ENCODE results near the gene RAD51B.

The RAD51B gene

DNA sequence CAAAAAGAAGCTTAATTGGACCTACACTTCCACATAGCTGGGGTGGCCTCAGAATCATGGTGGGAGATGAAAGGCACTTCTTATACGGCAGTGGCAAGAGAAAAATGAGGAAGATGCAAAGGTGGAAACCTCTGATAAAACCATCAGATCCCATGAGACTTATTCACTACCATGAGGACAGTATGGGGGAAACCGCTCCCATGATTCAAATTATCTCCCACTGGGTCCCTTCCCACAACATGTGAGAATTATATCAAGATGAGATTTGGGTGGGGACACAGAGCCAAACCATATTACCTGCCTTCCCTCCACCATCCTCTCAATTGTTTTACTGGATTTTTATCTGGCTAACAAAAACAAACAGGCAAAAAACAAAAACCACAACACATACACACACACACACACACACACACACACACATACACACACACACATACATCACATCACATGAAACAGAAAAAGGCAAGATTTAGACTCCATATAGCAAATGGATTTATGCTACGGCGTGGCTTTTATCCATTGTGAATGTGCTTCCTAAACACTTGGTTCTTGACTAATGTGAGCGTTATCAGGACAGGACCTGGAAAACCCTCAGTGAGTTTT is 906.6 kb downstream of the RAD51B start:
- FAIRE-seq: no peak

DNA sequence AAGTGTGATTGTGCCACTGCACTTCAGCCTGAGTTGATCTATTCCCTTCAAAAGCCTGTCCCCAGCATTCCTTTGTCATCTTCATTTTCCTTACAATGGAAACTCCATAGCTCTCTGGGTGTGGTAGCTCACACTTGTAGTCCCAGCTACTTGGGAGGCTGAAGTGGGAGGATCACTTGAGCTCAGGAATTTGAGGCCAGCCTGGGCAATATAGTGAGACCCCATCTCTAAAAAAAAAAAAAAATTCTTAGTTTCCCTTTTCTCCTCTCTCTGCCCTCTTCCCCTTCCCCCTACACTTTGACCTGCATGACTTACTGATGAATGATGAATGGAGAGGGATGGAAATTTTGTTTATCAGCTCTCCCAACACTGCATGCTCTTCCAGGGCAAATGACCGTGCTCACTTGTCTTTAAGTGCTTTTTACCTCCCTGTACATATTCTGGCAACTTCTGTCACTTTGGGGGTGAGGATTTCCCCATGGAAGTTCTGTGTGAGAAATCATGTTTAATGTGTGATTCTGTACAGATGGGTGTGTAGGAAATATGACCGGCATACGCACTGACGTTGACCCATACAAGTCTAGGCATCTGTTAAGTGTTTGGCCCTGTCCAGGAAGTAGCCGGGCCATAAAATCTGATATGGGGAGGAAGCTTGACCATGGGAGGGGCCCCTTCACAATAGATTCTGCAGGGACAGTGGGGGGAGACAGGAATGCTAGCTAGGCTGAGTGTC is 907.9 kb downstream of the RAD51B start:
- FAIRE-seq: no peak

DNA sequence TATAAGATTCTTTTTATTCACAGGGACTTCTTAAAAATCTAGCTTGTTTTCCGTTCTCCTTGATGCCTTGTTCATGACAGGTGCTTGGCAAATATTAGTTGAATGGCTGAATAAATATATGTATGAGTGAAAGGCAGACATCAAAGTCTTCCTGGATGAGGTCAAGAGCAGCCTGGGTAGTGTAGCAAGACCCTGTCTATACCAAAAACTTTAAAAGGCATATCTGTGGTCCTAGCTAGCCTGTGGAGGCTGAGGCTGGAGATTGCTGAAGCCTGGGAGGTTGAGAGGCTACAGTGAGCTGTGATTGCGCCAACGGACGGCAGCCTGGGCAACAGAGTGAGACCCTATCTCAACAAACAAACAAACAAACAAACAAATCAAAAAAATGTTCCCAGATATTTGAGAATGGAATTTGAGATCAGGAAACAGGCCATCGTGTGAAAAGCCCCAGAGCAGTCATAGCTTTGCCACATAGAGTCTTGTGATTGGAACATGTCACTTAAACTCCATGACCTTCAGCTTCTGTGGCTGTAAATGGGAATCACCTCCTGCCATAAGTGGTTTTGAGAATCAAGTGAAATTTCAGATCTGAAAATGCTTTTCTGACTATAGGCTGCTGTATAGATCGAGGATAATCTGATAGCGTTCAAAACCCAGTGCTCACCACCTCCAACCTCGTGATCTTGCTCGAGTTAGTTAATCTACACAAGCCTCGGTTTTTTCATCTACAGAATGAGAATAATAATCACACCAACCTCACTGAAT is 908.9 kb downstream of the RAD51B start:
- FAIRE-seq: no peak

DNA sequence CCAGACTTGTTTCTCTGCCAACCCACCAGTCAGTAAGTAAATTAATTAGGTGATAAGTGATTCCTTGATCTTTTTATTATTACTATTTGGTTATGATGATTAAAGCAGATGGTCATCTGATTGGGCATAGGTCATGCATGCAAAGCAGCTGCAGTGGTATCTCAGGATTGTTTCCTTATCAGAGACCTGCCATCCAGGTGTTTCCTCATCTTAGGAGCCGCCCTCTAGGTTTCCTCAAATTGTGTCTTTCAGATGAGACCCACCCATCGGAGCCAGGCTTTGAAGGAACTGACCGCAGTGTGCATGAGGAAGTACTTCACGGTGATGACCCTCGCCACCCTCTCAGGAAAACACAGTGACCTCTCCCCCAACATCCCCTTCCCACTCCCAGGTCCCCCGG is 910.0 kb downstream of the RAD51B start:
- no peak for FAIRE-seq

DNA sequence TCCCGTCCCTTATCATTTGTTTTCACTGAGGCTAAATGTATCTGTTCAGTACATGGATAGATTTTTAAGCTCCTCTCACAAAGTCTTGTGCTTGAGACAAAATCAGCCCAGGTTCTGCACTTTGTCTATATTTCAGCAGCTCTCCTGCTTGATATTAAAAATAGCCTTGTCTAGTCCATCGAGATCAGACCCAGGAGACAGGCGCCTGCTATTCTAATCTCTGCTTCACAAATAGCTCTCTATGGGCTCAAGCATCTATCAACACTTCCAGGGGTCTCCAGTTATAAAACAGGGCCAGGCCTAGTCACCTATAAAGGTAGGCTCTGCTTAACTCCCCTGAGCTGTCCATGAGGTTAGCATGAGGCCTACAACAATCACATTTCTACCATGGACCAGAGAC is 910.8 kb downstream of the RAD51B start:
- FAIRE-seq: no peak

DNA sequence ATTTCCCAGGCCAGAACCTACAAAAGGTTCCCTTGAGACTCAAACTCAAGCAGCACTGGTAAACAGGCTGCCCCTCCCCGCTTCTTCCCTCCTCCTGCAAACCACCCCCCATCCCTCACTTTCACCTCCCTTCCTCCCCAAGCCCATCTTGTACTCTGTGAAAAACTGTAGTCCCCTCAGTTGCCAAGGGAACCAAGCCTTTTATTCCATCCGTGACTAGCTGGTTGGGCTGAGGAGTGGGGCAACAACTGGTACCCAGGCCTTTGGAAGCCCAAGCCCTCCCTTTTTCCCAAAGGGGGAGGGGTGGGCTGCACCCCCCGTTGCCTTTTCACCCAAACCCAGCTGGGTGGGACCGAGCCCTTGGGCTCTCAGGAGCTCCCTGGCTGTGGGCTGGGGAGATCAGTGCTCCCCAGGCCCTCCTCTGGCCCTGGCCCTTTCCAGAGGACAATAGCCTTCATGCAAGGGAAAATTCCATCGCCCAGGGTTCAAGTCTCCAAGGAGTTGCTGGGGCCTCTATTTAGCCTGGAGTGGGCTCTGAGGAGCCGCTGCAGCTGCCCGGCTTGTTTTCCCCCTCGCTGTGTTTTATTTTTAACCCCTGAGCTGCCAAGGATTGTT is 911.3 kb downstream of the RAD51B start:
- no peak for FAIRE-seq

DNA sequence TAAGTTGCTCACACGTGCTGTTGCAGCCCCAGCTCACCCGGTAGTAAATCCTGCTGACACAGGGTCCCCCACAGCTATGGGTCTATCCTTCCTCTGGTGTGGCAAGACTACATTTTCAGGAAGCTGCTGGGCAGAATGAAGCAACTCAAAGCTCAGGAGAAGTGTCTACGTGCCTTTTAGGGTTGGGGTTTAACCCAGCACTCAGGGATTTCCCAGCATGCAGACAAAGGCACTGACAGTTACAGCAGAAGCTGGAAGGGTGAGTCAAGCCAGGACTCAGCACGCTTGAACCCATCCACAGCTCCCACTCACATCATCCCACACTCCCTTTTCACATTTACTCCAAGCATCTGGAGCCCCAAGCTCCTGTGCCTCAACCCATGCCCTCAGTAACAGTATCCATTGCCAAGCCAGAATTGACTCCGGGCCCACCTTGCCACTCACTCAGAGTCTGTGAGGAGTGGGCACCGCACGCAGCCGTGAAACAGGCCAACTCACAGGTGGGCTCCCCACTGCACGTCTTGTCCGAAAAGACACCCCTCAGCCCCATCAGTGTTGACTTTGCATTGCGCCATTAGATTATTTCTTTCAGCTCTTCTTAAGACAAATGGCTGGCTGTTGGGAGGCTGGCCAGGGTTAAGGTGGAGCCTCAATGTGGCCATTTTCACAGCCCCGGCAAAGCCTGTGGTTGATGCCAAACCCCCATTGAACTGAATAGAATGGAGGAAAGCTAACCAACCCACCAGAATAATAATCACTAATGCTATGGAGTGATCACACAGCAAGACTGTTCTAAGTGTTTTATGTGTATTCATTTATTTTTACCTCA is 913.7 kb downstream of the RAD51B start:
- FAIRE-seq: no peak

DNA sequence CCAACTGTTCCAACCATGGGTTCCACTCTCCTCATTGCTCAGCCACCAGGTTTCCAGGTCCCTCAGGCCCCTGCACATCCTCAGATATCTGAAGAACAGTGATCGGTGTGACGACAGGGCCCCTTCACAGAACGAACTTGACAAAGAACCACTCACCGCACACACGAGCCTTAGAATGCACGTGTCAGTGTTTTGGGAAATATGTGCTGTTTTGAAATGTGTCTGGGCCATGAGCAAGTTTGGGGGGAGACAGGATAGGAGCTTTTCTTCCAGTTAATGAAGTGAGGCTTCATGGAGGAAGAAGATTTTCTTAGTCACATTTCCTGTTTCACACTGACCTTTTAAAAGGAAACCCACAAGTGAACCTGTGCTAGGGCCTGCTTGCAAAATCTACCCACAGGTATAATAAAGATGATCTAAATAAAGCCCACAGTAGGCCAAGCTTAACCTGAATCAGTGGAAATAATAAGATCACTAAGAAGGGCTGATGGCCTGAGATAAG is 914.7 kb downstream of the RAD51B start:
- FAIRE-seq: no peak

DNA sequence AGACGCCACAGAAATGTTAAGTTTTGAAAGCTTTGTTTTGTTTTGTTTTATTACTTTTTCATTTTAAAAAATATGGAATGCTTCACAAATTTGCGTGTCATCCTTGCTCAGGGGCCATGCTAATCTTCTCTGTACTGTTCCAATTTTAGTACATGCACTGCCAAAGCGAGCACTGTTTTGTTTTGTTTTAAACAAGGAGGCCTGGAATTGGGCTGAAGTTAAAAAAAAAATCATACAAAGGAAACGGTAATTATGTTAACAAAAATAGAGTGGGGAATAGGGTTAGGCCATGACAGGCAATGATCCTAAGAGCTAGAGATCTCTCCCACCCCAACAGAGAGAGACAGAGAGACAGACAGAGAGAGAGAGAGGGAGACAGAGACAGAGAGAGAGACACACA is 916.3 kb downstream of the RAD51B start:
- no peak for FAIRE-seq

DNA sequence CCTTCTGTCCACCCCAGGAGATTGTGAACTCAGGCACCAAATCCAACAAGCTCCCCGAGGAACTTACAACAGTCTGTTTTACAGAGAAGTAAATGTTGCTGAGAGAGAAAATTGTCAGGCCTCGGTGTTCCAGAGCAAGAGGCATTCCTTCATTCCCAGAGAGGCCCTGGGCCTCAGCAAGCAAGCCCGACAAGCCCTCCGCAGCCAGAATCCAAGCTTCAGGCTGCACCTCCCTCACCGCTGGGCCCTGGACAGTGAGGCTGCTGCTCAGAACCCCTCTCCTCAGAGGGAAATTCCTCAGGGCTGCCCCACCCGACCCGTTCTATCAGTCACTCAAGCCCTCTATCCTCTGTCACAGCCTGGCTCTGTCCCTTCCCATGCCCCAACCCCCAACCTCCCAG is 916.9 kb downstream of the RAD51B start:
- FAIRE-seq: no peak

DNA sequence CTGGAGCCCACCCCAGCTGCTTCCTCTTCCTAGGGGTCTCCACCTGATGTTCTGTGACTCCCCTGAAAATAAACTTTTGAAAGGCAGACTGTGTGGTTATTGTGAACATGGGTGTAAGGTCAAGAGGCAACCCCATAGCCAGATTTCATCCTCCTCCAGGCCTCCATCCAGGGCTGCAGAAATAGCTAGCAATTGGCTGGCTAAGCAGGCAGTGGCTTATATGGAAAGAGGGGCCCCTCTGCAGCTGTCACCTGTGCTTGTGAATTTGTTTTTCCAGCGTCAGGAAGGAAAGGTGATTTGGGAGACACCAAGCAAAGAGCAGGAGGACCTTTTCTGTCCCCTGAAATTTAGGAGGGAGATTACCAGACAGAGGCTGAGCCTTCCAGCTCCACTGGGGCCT is 917.5 kb downstream of the RAD51B start:
- FAIRE-seq: no peak

DNA sequence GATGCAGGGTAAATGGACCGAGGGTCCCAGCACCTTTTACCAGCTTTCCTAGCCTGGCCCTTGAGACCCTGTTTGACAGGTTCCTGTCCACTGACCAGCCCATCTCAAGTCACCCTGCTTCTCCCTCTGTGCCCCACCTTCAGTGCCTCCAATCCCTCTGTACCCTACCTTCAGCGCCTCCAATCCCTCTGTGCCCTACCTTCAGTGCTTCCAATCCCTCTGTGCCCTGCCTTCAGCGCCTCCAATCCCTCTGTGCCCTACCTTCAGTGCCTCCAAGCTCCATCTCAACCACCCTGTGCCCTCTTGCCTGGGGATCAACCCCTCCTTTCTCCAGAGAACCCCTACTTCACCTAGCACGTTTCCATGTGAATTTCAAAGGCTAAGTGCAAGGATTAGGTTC is 919.0 kb downstream of the RAD51B start:
- no peak for FAIRE-seq

DNA sequence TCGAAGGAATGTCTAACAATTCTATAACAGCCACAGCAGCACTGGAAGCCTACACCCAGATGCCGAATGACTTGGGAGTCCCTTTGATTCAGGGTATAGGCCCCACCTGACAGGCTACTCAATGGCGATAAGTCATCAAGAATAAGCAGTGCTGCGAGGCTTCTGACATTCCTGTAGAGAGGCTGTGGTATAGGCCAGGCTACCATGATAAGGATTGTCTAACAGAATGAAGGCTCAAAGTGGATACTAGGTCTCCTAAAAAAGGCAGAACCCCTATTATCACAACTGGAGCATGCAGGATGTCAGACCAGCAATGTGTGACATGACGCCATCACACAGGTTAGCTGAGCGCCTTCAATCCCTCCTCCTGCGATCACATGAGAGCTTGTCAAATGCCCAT is 920.1 kb downstream of the RAD51B start:
- no peak for FAIRE-seq

DNA sequence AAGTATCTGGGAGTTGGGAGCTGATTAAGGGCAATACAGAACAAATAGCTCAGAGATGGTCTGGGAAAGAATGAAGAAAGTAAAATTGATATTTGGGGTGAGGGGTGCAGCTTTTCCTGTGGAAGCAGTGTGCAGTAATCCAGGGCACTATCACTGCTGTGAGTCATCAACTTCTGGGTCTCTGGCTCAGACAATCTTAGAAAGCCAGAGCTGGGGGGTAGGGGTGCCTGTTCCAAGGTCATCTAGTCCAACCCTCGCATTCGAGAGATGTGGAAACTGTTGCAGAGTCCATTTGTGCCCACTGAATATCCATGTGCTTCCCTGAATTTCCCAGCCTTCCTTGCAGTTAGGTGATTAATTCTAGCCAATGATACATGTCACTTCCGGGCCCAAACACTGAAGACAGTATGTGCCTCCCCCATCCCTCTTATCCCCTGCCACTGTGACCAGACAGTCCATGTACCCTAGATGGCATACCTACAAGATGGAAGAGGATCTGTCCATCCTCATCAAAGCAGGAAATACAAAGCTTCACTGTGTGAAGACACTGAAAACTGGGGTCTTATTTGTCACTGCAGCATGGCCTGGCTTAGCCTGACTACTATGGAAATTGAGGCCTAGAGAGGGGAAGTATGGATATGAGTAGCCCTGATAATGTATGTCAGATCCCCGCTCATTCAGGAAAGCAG is 921.4 kb downstream of the RAD51B start:
- FAIRE-seq: no peak

DNA sequence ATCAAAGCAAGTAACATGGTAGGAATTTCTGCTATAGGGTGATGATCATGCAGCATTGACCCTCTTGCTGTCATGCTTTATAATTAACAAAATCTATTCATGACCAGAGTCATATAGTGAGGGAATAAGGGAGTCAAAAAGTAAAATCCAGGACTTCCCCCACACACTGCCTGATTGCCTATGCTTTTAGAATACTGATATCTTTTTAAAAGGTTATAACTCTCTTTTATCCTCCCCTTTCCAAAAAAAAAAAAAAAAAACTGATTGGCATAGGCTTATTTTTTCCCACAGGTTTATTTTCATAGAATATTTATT is 921.9 kb downstream of the RAD51B start:
- no peak for FAIRE-seq

DNA sequence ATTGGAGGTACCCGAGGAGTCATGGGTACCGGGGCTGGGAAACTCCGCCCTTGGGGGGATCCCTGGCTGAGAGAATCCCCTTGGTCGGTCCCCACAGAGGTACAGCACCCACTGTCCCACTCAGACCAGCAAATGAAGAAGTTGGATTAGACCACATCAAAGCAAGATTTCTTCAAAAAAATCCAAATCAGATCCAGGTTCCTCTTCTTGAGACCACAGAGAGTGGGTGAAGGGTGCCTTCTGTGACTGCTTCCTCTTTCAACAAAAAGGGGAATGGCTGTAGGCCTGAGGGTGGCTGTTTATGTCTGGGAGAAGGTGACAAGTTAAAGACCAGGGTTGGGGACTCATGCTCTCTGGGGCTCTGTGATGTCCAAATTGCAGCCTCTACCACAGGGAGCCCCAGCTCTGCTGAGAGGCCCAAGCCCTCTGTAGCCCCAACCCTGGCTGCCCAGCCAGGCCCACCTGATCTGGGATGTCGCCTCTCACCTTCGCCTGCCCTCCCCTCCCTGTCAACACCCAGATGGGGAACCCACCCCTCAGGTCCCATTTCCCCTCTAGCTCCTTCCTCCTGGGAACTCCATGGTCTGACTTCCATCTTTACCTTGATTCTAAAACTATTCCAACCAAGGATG is 922.4 kb downstream of the RAD51B start:
- FAIRE-seq: no peak

DNA sequence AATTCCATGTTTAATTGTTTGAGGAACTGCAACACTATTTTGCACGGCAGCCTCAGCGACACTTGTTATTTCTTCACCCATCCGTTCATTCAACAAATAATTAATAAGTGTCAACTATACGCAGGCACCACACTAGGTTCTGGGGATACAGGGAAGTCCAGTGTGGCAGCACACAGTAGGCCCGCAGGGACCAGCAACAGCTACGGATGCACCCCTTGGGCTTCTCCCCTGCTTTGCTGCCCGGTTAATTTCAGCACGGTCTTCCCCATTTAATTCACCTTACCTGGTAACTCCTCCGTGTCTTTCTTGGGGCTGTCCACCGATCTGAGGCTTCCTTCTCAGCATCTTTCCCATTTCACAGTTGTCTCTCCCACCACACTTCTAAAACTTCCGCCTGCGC is 925.0 kb downstream of the RAD51B start:
- no peak for FAIRE-seq

DNA sequence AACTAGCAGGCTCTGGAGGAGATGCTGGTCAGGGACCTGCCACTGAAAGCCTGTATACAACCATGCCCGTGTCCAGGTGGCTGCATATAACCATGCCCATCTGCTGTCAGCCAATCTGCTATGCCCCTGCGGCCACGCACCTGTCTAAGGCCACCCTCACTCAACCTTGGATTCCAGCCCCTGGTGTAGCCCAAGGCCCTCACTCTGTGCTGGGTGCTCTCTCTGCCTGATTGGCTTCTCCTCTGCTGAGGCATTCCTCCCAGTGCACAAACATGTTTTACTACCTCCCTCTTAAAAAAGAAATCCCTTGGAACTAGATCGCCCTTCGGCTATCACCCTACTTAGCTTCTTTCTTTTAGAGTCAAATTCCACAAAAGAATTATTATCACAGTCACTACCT is 927.8 kb downstream of the RAD51B start:
- FAIRE-seq: no peak

DNA sequence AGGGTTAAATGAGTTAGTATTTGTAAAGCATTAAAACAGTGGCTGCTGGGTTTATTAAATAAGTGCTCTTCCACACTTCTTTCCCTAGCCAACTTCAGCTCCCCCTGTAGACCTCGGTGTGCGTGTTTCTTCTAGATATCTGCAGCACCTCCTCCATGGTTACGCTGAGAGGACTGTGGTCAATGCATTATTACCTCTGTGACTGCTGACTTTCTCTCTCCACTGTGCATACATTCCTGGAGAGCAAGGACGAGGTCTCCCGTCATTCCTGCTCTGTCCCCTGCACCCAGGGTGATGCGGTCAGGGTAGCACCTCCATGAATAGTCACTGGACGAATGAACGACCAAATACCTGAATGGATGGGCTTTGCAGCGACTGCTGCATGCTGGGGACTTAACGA is 928.7 kb downstream of the RAD51B start:
- FAIRE-seq: no peak

DNA sequence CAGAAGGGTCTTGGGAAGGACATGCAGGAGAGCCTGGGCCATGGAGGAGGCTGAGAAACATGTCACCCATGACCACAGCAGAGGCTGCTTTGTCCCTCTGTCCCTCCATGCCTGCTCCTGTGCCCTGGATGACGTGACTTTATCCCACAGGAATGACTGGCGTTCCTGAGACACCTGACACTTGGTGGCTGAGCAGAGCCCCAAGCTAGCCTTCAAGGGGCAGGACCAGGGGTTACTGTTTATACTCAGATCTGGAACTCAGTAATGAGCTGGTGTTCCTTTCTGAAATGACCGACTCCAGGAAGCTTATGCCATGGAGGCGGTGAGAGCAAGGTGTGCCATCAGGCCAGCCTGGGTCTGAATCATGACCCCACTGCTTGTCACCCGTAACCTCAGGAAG is 929.1 kb downstream of the RAD51B start:
- FAIRE-seq: no peak

Measured in TTC549 (cell line).